Stimulated activated CD8-positive, alpha-beta memory T cell treated with anti-CD3 and anti-CD28 coated beads, Interleukin-15, amount 100 ng/mL, for 24 hours (primary cell): Measurements from ENCODE around the gene RASGRP2.
A peak's percentile ranks its signal among the peaks of the same experiment; 100 is the strongest.

Source experiments
- DNase-seq: peaks from one replicate; pipeline ENCODE4 v3.0.0-alpha.2; 2020; ENCODE audit warnings: low read depth

The RASGRP2 gene

GRCh38 chr11:64770120-64770519 lies 26.2 kb upstream of the RASGRP2 start:
- no peak for DNase-seq

DNA sequence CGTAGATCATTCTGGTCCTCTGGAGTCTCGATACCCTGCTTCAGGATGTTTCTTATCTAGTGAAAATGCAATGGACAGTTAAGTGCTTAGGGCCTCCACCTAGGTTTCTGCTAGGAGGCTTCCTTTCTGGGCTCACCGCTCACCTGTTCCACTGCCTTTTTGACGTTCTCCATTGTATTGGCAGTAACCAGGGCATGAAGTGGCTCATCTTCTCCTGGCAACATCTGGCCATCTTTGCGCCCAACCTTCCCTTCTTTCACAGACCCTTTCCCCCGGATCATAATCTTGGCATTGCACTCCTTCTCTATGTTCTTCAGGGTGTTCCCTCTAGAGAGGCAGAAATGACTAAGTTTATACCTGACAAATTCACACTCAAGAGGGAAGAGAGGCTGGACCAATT lies 25.3 kb upstream of the RASGRP2 start:
- no peak for DNase-seq

DNA sequence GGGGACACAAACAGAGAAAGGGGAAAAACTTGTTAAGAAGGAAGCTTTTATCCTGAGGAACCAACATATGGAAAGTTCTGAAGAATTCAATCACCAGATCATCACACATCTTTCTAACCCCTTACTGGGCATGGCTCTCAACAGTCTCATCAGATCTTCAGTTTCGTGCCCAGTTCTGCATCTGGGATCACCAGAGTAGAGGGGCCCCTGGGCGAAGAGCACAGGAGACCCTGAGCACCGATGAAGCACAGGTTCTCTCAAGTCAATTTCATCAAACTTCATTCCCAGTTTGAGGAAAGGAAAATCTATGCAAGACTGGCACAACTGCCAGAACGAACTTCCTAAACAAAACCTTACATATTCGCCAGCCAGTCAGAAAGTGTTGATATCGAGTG lies 24.4 kb upstream of the RASGRP2 start:
- no peak for DNase-seq

DNA sequence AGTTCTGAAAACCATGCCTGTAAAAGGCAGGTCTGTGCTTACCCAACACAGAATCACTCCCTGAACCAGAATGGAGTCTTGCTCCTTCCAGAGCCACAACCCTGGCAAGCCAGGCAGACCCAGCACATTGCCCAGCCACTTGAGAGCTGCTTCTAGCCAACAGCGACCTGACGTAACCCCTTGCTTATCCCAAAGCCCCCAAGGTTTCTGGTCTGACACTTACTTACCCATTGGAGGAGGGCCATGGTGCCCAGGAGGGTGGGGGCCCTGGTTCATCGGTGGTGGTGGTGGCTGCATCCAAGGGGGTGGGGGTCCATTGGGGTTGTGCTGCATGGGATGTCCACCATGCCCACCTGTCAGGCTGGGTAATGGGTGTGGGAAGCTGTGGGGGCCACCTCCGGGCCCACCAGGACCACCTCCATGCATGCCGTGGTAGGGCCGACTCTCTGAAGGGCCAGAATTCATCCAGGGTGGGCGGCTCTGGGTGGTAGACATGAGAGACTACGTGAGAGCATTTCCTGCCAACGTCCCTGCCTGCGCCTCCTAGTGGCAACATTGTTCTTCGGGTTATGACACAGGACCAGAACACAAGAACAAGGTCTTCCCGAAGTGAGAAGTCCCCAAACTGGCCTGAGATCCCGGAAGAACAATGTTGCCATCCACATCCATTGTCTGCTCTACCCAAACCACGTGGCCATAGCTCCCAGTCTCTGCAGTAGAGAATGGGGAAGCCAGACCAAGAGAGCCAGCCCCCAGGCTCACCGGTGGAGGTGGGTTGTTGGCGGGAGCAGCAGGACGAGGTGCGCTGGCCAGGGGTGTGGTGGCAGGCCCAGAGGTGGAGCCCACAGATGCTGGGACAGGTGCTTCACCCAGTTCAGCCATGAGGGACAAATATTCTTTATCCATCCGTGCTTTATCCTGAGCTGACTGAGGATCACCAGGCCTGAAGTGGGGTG lies 23.7 kb upstream of the RASGRP2 start:
- peak; percentile 74 for DNase-seq

- DNase-seq, result no peak
Observed at GRCh38 chr11:64766881-64767280, 22.9 kb upstream of the RASGRP2 start.

DNA sequence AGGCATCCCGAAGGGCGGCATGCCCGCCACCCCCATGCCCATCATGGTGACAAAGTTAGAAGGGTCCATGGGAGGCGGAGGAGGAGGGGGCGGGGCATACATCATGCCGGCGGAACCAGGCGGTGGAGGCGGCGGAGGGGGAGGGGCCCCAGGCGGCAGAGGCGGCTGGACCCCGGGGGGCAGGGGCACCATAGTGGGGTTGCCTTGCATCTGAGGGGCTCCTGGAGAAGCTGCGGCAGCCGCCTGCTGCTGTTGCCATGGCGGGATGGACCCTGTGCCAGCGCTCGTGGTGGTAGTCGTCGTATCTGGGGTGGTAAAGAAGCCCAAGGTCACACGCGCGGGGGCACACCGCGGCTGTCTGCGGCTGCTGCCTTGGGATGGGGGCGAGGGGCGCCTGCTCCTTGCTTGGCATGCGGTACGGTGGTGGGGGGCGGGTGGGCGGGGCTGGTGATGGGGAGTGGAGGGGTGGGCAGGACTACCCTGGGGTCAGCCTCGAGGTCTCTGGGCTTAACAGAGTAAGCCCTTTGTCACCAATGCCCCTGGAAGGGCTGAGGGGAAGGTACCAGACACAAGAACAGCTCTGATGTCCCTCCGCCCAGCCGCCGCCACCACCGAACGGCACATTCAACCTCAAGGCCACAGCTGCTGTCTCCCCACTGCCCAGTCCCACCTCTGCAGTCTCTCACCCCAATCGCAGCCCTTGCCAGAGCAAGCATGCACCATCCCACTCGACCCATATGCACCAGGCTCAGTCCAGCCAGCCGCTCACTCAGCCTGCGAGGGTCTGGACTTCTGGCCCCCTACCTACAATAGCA lies 22.1 kb upstream of the RASGRP2 start:
- no peak for DNase-seq

GRCh38 chr11:64765291-64765850 lies 21.4 kb upstream of the RASGRP2 start:
- no peak for DNase-seq

- DNase-seq, result no peak
Observed at GRCh38 chr11:64764753-64765152, 20.8 kb upstream of the RASGRP2 start.

- no peak for DNase-seq
Observed at GRCh38 chr11:64764040-64764611, 20.2 kb upstream of the RASGRP2 start.

GRCh38 chr11:64763526-64764039 lies 19.6 kb upstream of the RASGRP2 start:
- DNase-seq, result no peak

- DNase-seq, result no peak
Observed at GRCh38 chr11:64762674-64763525, 19.0 kb upstream of the RASGRP2 start.

DNA sequence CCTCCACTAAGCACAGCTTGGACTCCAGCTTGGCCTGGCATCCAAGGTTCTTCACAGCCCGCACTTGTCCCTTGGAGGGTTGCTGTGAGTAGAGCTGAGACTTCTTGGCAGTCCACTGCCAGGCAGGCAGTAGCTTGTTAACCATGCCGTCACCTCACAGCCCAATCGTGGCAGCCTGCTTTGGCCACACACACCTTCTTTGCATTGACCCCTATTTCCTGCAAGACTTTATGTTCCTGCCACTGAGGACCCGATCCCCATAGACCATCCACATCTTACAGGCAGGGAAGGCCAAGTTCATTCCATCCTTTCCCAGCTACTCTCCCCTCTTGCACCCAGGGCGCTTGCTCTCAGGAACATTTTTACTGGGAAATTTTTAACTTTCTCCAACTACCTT lies 18.3 kb upstream of the RASGRP2 start:
- no peak for DNase-seq

- DNase-seq, result no peak
Observed at GRCh38 chr11:64760759-64761420, 16.9 kb upstream of the RASGRP2 start.

DNA sequence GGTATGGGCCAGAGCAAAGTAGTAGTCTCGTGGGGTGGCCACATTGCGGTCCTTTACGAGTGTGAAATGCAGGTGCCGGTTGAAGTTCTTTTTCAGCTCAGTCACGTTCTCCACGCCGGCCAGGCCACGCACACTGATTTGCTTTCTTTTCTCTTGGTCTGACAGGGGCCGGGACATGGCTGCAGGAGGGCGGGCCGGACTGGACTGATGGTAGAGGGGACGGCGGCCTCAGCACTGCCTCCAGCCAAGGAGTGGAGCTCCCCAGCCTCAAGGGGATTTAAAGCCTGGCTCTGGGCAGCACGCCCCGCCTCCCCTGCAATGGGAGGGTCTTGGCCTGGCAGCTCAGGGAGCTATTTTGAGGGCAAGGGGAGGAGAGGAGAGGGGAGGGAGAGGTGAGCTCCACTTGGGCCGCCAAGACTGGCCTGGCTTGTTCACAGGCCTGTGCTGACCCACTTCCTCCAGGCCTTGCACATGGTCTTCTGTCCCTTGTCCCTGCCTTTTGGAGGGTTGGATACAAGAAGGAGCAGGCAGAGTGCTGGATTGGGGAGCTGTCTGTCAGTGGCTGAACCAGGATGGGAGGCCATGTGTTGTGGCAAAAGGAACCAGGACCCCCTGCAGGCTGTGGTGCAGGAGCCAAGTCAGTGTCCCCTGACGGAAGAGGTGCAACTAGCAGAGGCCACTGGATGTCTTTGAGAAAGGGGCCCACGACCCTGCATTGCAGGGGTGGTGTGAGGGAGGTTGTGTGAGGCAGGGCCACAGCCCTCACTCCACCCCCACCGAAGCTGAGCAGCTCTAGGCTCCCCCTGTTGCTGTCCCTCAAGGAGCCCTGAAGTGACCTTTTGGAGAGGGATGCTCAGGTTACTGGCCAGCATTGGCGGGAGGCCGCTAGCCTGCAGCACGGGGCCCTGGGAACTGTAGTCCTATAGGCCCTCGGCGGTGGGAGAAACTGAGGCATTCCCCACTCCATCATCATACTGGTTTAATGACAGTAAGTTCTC lies 16.1 kb upstream of the RASGRP2 start, which contains the start of gene PYGM:
PYGM (minus strand) TSS at position 253 of the 998 bp plus-strand sequence; CDS start at position 177, 76 bp downstream.
- DNase-seq, result no peak

- DNase-seq, result no peak
Observed at GRCh38 chr11:64759131-64759721, 15.3 kb upstream of the RASGRP2 start.

GRCh38 chr11:64758330-64759079 lies 14.6 kb upstream of the RASGRP2 start:
- DNase-seq, result no peak

- no peak for DNase-seq
Observed at GRCh38 chr11:64757549-64758329, 13.8 kb upstream of the RASGRP2 start.
